SIG-M5 treated with dmso at 0.1 percent for 504 hours (cell line): ENCODE results near the gene CES4A.
A peak's percentile ranks its signal among the peaks of the same experiment; 100 is the strongest.
"Not testable (repeated sequence)": the region's sequence is repeated elsewhere in the genome, so short reads cannot be mapped to it uniquely, and the experiment has no call there.

Experiments
- DNase-seq: peaks from one replicate; lab custom pipeline; 2025; ENCODE audit not compliant: unreplicated experiment; lab: John Stamatoyannopoulos, UW

The CES4A gene

DNA sequence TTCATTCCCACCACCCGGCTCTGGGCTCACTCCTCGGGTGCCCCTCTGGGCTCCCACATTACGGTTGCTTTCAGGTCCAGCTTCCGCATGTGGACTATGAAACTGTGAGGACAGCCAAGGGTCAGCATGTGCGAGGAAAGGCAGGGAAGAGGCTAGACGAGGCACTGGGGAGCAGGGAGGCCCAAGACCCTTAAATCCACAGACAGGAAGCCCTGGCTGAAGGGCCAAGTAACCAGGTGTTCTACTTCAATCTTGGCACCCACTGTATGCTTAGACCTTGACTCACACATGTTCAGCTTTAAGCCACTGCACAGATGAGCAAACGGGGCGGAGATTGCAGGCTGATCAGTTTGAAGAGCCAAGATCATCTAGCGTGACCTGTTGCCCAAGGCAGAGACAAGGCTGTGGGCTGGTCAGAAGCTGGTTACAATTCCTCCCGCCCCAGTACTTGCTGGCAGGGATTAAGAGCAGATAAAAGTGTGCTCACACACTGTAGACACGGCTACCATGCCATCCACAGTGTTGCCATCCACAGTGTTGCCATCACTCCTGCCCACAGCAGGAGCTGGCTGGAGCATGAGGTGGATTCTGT is at the start of gene CES4A:
TSS of gene CES4A (plus strand) at position 393 of the 592 bp plus-strand sequence. CDS start at position 577, 184 bp downstream.
- no peak for DNase-seq

DNA sequence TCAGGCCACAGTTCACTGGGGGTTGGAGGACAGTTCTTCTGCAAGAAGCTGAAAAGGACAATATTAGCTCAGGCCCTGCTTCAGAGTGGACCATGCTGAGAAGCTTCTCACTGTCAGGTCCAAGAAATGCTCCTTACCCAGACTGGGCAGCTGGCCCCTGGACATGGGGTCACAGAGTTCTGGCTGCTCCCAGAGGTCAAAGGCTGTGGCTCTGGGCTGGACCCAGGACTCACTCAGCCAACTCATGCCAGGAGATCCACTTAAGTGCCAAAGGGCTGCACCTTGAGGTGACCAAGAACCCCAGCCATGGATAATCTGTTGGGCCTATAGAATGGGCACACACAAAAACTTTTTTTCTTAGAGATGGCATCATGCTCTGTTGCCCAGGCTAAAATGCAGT is 49.0 kb upstream of the CES4A start:
- DNase-seq = no peak

DNA sequence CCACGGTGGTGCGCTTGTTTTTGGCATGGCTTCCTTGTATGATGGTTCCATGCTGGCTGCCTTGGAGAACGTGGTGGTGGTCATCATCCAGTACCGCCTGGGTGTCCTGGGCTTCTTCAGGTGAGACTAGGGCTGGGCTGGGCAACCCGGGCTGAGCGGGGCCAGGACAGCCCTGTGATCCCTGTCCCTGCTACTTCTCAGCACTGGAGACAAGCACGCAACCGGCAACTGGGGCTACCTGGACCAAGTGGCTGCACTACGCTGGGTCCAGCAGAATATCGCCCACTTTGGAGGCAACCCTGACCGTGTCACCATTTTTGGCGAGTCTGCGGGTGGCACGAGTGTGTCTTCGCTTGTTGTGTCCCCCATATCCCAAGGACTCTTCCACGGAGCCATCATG is 48.2 kb upstream of the CES4A start:
- no peak for DNase-seq

DNA sequence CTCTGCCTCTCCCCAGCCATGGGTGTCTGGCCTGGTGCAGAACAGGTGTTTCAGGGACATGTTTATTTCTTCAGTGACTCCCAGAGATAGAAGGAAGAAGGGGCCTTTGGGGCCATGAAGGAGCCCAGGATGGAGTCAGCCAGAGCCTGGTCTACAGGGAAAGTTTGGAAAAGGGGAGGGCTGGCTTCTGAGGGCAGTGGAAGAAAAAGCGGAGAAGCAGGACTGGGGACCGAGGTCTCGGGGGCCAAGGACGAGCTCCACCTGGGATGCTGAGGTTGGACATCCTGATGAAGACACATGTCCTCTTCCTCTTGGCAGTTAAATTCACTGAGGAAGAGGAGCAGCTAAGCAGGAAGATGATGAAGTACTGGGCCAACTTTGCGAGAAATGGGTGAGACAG is 45.4 kb upstream of the CES4A start:
- no peak for DNase-seq

DNA sequence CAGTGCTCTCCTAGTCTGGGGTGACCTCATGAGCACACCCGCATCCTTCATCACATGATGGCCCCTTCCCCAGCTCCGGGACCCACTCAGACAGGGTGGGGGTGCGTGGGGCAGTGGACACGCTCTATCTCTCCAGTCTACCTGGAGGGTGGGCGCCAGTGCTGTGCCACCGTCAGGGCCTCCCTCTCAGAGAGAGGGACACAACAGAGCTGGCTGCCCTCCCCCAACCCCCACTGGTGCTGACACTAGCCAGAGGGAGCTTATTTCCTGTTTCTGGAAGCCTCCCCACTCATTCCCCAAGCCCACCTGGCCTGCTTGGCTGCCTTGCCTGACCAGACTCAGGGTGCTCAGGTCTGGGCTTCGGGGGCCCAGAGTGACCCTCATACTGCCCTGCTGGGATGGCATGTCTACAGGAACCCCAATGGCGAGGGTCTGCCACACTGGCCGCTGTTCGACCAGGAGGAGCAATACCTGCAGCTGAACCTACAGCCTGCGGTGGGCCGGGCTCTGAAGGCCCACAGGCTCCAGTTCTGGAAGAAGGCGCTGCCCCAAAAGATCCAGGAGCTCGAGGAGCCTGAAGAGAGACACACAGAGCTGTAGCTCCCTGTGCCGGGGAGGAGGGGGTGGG is 44.8 kb upstream of the CES4A start:
- no peak for DNase-seq

DNA sequence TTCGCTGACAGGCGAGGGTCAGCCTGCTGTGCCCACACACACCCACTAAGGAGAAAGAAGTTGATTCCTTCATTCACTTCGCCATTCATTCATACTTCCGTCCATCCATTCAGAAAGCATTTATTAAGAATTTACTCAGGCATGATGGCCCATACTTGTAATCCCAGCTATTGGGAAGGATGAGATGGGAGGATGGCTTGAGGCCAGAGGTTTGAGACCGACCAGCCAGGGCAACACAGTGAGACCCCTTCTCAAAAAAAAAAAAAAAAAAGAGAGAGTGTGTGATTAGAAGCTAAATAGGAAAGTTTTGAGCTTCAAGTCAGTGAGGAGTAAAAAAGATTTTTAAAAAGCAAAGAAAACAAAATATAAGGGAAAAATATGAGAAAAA is 44.3 kb upstream of the CES4A start:
- no peak for DNase-seq

DNA sequence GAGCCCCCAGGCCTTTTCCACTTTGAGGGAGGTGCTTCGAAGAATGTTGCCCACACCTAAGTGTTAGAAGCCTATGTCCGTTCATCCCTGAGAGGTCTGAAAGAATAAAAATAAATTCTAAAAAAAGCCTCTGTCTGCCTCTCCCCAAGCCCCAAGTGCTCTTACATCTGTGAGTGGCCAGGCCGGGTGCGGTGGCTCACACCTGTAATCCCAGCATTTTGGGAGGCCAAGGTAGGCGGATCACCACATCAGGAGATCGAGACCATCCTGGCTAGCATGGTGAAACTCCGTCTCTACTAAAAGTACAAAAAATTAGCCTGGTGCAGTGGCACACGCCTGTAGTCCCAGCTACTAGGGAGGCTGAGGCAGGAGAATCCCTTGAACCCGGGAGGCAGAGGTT is 43.4 kb upstream of the CES4A start:
- DNase-seq = not testable (repeated sequence)

DNA sequence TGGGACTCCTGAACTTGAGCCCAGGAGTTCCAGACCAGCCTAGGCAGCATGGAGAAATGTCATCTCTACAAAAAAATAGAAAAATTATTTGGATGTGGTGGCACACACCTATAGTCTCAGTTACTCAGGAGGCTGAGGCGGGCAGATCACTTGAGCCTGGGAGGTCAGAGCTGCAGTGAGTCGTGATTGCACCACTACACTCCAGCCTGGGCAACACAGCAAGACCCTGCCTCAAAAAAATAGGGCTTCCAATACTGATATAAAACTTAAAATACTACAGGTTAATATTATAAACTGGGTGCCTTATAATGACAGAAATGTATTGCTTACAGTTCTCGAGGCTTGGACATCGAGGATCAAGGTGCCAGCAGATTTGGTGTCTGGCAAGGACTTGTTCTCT is 42.5 kb upstream of the CES4A start:
- DNase-seq = no peak

DNA sequence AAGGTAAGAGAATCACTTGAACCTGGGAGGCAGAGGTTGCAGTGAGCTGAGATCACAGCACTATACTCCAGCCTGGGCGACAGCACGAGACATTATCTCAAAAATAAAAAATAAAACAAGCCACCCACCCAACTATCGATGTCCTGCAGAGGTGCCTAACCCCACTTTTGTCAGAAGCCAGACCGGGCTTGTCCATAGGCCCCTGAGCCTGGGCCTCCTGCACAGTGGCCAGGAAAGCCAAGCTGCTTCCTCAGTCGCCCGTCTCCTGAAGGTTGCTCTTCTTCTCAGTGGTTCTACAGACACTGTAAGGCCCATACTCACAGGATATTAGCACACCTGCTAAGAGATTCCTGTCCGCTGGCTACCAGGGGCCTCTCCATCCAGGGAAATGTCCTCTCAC is 41.8 kb upstream of the CES4A start:
- no peak for DNase-seq

DNA sequence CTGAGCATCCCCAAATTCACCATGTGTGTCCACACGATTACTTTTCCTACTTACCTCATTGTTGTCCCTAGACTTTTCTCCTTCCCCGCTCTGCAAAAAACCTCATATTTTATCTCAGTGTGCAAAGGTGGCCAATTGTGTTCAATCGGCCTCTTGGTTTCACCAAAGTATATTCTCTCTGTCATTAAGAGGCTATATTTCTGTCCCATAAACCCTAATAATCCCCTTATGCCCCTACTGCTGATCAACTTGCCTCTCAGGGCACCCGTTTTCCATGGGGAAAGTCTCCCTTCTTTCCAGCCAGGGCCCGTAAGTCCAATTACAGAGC is 41.5 kb upstream of the CES4A start:
- DNase-seq = no peak

DNA sequence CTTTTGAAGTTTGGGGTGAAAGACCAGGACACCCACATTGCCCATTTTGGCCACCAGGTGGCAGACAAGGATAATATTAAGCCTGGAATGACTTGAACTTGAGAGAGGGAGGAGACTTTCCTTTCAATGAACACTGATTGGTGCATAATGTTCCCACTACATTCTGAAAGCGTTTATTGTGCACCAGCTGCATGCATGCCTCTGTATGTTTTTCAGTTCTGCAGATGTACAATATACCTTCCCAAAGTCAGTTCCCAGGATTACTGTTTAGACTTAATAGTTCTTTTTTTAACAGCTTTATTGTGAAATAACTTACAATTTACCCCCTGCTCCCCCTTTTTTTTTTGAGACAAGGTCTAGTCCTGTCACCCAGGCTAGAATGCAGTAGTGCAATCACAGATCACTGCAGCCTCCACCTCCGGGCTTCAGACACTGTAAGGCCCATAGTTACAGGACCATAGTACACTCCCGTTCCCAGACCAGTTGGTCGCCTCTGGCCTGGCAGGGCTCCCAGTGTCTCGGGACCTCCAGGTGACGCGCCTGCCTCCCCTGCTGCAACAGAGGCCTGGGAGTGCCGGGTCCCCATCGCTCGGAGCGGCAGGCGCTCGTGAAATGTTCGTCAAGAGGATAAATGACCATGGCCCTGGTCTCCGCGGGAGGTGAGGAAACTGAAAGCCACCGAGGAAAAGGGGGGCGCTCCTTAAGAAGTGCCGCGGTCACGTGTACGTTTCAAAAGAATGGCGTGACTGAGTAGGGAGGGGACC is 40.9 kb upstream of the CES4A start:
- peak; percentile 80 for DNase-seq

DNA sequence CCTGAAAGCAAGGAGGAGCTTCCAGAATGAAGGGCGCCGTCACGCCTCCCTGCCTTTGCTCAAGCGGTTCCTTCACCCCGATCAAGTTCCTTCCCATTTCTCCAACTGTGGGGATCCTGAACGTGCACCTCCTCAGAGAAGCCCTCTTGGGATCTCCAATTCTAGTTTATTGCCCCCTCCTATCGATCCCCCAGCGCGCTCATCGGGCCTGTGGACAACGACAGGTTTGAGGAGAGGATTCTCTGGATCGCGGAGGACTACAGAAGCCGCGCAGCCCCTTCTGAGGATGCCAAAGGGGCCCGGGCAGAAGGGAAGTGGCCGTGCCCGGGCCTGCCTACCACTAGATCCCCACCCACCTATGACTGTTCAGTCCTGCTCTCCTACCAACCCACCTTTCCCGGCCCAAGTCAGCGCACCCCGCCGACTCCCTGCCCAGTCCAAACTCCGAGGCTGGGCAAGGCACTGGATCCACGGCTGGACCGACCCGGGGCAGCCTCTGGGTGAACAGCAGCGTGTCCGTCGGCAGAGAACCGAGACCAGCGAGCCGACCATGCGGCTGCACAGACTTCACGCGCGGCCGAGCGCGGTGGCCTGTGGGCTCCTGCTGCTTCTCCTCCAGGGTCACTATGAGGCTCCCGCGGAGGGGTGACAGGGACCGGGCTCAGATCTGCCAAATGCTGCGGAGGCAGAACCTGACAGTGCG is 40.1 kb upstream of the CES4A start:
- no peak for DNase-seq

DNA sequence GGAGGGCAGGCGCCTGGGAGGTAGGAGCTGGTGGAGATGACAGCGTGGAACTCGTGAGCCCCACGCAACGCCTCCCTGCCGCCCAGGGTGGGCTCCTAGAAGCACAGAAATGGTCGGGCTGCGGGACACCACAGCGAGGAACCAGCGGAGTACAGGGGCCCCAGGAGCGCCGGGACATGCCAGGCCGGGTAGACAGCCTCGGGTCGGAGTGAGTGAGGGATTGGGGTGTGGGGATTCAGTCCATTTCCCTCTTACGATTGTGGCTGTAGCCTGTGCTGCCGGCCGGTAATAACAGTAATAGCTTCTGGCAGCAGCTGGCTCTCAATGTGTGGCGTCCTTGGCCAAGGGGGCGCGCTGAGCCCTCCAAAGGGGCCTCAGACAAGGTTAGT is 39.6 kb upstream of the CES4A start:
- no peak for DNase-seq

DNA sequence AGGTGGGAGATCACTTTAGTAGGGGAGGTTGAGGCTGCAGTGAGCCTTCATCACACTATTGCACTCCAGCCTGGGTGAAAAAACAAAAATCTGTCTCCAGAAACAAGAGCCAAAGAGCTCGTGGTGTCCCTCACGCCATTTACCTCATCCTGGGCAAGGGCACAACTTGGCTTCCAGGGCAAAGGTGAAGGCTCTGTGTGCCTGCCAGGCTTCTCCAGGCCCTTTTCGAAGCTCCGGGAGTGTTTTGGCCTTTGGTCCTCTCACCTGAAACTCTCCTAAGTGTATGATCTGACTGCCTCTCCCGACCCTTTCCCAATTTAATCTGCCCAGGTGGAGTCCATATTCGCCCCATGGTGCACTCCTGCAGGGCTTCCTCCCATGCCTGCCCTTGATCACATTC is 38.9 kb upstream of the CES4A start:
- DNase-seq = no peak

DNA sequence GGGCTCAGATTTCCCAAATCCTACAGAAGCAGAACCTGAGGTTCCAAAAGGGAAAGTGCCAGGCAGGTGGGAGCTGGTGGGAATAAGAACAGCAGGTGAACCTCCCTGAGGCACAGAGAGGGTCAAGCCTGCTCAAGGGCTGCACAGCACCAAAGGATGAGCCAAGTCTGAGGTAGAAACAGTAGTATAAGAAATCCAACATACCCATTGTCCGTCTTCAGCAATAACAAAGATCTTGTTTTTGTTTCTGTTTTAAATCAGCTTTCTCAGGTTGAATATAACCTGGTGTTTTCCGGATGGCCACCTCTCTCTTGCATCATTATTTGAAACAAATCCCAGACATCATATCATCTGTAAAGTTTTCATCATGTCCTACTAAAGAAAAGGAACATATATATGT is 38.0 kb upstream of the CES4A start:
- DNase-seq = no peak

DNA sequence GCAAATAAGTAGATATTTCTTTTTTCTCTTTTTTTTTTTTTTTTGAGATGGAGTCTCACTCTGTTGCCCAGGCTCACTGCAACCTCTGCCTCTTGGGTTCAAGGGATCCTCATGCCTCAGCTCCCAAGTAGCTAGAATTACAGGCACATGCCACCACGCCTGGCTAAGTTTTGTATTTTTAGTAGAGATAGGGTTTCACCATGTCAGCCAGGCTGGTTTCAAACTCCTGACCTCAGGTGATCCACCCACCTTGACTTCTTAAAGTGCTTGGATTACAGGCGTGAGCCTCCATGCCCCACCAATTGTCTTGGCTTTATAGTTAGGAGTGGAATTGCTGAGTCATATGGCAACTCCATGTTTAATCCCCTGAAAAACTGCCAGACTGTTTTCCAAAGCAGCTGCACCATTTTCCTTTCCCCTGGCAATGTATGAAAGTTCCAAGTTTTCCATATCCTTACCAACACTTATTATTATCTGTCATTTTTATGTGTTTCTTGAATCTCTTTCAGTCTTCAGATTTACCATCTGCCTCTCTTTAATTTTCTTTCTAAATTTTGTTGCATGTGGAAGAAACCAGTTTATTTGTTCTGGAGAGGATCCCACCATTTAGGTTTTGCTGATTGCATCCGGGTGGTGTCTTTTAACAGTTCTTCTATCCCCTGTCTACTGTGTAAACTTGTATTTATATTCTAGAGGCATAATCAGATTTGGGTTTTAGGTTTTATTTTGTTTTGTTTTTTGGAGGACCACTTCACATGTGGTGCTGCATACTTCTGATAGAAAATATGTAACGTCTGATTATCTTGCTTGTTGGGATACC is 37.2 kb upstream of the CES4A start:
- DNase-seq = no peak

DNA sequence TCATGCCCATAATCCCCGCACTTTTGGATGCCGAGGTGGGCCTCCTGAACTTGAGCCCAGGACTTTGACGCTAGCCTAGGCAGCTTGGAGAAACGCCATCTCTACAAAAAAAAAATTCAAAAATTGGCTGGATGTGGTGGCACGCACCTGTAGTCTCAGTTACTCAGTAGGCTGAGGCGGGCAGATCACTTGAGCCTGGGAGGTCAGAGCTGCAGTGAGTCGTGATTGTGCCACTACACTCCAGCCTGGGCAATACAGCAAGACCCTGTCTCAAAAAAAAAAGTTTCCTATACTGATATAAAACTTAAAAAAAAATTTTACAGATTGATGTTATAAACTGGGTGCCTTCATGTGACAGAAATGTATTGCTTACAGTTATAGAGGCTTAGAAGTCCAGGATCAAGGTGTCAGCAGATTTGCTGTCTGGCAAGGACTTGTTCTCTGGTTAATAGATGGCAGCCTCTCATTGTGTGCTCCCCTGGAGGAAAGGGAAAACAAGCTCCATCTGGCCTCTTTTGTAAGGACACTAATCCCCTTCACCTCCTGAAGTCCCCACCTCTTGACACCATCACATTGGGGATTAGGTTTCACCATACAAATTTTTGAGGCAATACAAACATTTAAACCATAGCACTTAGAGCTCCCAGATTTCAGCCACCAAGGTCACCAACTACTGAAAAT is 35.8 kb upstream of the CES4A start:
- DNase-seq = no peak

DNA sequence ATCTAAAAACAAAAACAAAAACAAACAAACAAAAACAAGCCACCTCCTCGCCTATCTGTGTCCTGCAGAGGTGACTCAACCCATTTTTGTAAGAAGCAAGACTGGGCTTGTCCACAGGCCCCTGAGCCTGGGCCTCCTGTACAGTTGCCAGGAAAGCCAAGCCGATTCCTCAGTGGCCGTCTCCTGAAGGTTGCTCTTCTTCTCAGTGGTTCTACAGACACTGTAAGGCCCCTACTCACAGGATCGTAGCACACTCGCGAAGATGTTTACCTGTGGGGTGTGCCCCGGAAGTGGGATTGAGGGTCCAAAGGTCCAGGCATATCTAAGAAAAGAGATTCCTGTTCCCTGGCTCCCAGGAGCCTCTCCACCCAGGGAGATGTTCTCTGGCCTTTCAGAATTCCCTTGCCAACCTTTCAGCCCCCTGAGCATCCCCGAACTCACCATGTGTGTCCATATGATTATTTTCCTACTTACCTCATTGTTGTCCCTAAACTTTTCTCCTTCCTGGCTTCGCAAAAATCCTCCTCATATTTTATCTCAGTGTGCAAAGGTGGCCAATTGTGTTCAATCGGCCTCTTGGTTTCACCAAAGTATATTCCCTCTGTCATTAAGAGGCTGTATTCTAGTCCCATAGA is 34.8 kb upstream of the CES4A start:
- DNase-seq = no peak

DNA sequence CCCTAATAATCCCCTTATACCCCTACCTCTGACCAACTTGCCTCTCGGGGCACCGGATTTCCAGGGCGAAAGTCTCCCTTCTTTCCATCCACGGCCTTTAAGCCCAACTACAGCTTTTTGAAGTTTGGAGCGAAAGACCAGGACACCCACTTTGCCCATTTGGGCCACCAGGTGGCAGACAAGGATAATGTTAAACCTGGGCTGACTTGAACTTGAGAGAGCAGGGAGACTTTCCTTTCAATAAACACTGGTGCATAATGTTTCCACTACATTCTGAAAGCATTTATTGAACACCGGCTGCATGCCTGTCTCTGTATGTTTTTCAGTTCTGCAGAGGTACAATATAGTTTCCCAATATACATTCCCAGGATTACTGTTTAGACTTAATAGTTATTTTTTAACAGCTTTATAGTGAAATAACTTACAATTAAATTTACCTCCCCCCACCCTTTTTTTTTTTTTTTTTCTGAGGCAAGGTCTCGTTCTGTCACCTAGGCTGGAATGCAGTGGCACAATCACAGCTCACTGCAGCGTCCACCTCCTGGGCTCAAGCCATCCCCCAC is 34.2 kb upstream of the CES4A start:
- peak; percentile 67 for DNase-seq
